ENCODE measurements around the gene BTRC.

GRCh38 chr10:101576211-101576863 lies 222.4 kb downstream of the BTRC start:
- TF ChIP-seq CTCF (IDR thresholded peaks at IDR 0.05; ENCODE audit: insufficient read depth, low read length, poor library complexity, severe bottlenecking) = no peak
- no peak for TF ChIP-seq EZH2phosphoT487 (conservative IDR thresholded peaks at IDR 0.05; ENCODE audit: low read length)
